ENCODE results near the gene FAF2.

Gene FAF2

DNA sequence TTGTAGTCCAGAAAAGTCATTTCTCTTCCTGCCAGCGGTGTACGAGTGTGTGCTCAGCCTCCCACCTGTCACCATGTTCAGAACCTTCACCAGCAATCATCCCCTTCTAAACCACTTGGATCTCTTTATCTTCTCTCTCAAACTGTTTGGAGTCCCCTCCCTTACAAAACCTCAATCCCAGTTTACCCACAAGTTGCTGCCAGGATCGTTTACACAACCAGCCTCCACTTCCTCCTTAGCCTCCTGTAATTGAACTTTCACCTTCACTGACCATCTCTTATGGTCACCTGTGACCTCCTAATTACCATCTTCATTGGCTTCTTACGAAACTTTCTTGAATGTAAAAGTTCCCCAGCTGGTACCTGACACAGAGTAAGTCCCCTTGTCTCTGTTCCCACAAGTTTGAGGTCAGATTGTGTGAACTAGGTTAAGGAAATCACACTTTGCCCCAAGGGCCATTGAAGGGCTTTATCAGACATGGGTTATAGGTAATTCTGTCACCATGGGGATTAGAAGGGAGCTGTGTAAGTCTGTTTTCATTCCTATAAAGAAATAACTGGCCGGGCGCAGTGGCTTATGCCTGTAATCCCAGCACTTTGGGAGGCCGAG, 69.0 kb downstream of the FAF2 start:
- TF ChIP-seq, protein P1, sequence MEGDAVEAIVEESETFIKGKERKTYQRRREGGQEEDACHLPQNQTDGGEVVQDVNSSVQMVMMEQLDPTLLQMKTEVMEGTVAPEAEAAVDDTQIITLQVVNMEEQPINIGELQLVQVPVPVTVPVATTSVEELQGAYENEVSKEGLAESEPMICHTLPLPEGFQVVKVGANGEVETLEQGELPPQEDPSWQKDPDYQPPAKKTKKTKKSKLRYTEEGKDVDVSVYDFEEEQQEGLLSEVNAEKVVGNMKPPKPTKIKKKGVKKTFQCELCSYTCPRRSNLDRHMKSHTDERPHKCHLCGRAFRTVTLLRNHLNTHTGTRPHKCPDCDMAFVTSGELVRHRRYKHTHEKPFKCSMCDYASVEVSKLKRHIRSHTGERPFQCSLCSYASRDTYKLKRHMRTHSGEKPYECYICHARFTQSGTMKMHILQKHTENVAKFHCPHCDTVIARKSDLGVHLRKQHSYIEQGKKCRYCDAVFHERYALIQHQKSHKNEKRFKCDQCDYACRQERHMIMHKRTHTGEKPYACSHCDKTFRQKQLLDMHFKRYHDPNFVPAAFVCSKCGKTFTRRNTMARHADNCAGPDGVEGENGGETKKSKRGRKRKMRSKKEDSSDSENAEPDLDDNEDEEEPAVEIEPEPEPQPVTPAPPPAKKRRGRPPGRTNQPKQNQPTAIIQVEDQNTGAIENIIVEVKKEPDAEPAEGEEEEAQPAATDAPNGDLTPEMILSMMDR (conservative IDR thresholded peaks at IDR 0.05; ENCODE audit: low read length): no peak
- H3K4me3 ChIP-seq (ENCODE audit: low read length): no peak overlapping the region
- DNase-seq (ENCODE audit: low read depth): no peak

- TF ChIP-seq, protein P1 (conservative IDR thresholded peaks at IDR 0.05; ENCODE audit: low read length): no peak
- H3K4me3 ChIP-seq (ENCODE audit: low read length): no peak overlapping the region
- no peak for DNase-seq (ENCODE audit: low read depth)
Measured at GRCh38 chr5:176519810-176520720, 71.9 kb downstream of the FAF2 start.

DNA sequence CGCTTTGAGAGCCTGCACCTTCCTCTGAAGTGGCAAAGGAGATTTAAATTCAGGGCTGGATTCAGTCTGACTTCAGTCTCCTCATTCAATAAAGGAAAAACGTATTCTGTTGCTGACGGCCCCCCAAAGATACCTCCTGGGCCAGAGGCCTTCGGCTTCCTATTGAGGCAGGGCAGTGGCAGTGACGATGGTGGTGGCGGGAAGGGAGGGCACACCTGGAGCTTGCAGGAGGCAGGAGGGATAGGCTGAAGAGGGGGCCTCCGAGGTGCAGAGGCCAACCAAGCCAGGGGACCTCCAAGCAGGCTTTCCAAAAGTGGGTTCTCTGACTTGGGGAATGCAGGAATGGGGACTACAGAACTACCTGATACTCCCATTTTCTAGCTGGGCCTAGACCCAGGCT, 73.1 kb downstream of the FAF2 start:
- DNase-seq (ENCODE audit: low read depth): no peak
- H3K4me3 ChIP-seq (ENCODE audit: low read length): no peak overlapping the region
- TF ChIP-seq, protein P1 (conservative IDR thresholded peaks at IDR 0.05; ENCODE audit: low read length): no peak

DNA sequence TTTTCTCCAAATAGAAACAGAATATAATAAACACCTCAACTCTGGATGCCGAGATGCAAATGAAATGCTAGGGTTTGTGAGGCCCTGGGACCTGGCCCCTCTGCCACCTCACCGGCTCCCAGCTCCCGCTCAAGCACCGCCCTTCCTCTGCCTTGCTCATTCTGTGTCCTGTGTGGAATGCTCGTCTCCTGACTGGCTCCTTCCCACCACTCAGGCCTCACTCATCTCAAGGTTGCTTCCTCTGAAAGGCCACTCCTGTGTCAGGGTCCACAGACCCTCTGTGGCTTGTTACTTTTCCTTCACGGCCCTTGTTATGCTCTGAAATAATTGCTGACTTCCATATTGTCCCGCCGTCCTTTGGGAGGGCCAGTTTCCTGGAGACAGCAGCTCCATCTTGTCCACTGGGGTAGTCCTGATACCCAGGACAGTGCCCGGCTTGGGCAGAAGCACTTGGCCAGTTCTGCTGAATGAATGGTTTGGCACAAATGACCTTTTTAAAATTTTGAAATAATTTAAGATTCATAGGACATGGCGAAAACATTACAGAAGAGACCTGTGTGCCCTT, 73.6 kb downstream of the FAF2 start:
- TF ChIP-seq, protein P1 (conservative IDR thresholded peaks at IDR 0.05; ENCODE audit: low read length): no peak
- H3K4me3 ChIP-seq (ENCODE audit: low read length): no peak overlapping the region
- DNase-seq (ENCODE audit: low read depth): no peak

- TF ChIP-seq, protein P1 (conservative IDR thresholded peaks at IDR 0.05; ENCODE audit: low read length): no peak
- DNase-seq (ENCODE audit: low read depth): no peak
- no peak overlapping the region for H3K4me3 ChIP-seq (ENCODE audit: low read length)
Measured at GRCh38 chr5:176524138-176524537, 76.0 kb downstream of the FAF2 start.

- H3K4me3 ChIP-seq (ENCODE audit: low read length): no peak overlapping the region
- TF ChIP-seq, protein P1 (conservative IDR thresholded peaks at IDR 0.05; ENCODE audit: low read length): no peak
- DNase-seq (ENCODE audit: low read depth): no peak
Measured at GRCh38 chr5:176524987-176525386, 76.8 kb downstream of the FAF2 start.

Data from AG10803 (cell line).